Testis (tissue), 2 donors: ENCODE data around the gene RALGPS1.

Experiments
- POLR2A ChIP-seq: fragments of 450-650 bp; IDR thresholded peaks from one replicate; pipeline ENCODE4 v1.6.1; 2017; ENCODE audit warnings: antibody characterized with exemption, mild to moderate bottlenecking, moderate library complexity
- TF ChIP-seq, protein P1 (sequence below), 3 experiments: fragments of 450-650 bp in 2 of 3; fragments of 200-600 bp in 1 of 3; sonication (generic) in 1 of 3; IDR thresholded peaks; one replicate each; pipeline ENCODE4 v1.5.1; 2016 to 2019; ENCODE audit warnings: antibody characterized with exemption in 3 of 3, mild to moderate bottlenecking in 2 of 3, moderate library complexity in 1 of 3

DNA sequence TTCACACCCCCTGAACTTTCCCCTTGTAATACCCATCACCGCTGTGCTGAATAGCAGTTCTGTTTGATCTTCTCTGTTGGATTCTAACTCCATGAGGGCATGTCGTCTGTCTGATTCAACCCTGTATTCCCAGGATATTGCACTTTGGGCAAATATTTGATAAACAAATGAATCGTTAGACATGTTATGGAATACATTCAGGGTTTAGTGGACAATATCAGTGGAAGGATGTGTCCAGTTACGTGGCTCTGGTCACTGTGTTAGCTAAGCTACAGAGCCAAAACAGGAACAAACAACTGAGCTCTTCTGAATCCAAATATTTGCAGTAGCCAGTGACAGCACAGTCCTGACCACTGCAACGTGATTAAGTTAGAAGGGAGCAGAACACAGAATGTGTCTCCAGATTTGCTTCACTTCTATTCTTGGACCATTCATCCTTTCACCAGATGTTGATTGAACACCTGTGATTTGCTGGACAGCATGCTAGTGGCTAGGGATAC is 194.7 kb downstream of the RALGPS1 start:
- TF ChIP-seq, protein P1, sequence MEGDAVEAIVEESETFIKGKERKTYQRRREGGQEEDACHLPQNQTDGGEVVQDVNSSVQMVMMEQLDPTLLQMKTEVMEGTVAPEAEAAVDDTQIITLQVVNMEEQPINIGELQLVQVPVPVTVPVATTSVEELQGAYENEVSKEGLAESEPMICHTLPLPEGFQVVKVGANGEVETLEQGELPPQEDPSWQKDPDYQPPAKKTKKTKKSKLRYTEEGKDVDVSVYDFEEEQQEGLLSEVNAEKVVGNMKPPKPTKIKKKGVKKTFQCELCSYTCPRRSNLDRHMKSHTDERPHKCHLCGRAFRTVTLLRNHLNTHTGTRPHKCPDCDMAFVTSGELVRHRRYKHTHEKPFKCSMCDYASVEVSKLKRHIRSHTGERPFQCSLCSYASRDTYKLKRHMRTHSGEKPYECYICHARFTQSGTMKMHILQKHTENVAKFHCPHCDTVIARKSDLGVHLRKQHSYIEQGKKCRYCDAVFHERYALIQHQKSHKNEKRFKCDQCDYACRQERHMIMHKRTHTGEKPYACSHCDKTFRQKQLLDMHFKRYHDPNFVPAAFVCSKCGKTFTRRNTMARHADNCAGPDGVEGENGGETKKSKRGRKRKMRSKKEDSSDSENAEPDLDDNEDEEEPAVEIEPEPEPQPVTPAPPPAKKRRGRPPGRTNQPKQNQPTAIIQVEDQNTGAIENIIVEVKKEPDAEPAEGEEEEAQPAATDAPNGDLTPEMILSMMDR (IDR thresholded peaks at IDR 0.05): no peak
- no peak for TF ChIP-seq POLR2A
